ENCODE measurements around the gene VTI1A. TPM values are rescaled to one million over a fixed set of nuclear protein-coding genes. Genes with fewer than 3 reads are reported as not detected.

VTI1A gene
- total and polyA plus RNA-seq, 2 of the 13 experiments (the other 11 are each of a cell fraction or from before 2014, with no cell fraction given), result 11.7 to 32.7 TPM

DNA sequence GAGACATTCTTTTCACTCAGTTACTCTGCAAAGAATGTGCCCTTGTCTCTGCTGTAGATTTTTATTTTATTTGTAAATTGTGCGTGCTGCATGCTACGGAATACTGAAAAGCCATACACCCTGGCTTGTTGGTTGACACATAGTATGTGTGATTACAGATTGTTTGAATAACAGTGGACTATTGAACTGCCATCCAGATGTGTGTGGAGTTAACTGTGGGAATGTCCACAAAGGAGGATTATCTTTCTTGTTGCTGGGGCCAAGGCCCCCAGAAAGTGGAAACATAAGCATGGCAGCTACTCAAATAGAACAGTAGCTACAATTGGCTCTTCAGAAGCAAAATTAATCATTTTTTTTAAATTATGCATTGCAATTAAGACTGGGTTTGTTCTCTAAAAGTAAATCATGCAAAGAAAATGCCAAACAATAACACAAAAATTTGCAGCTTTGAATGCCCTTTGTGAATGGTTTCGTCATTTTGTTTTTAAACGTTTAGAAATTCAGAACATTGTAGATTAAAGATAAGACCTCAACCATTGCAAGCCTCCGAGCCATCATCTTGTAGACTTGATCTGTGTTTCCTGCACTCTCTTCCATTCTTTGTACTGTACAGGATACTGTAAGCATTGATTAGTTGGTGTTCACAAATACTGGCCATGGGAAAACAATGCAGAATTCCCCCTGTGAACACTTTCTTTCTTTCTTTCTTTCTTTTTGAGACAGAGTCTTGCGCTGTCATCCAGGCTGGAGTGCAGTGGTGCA is 292.8 kb downstream of the VTI1A start (continued):
- TF ChIP-seq ZFYVE20 (CRISPR knock-in tag; IDR thresholded peaks at IDR 0.05; ENCODE audit: borderline replicate concordance, low read depth), result no peak
- TF ChIP-seq GATA4 (IDR thresholded peaks at IDR 0.05; ENCODE audit: borderline replicate concordance, low read depth), result peak; percentile 95
- no peak for TF ChIP-seq MED8 (CRISPR knock-in tag; IDR thresholded peaks at IDR 0.05; ENCODE audit: insufficient replicate concordance)
- TF ChIP-seq MYC (CRISPR knock-in tag; IDR thresholded peaks at IDR 0.05; ENCODE audit: borderline replicate concordance), result no peak; the same call in 1 of the 2 replicates
- peak; percentile 92 for TF ChIP-seq TARDBP (CRISPR knock-in tag; IDR thresholded peaks at IDR 0.05)
- TF ChIP-seq RARA (CRISPR knock-in tag; IDR thresholded peaks at IDR 0.05), result peak; percentile 91
- TF ChIP-seq SMAD1 (CRISPR knock-in tag; IDR thresholded peaks at IDR 0.05; ENCODE audit: borderline replicate concordance, low read depth), result no peak
- TF ChIP-seq ZNF703 (CRISPR knock-in tag; IDR thresholded peaks at IDR 0.05; ENCODE audit: borderline replicate concordance), result no peak
- peak; percentile 87 for TF ChIP-seq SMARCE1 (IDR thresholded peaks at IDR 0.05; ENCODE audit: borderline replicate concordance)
- TF ChIP-seq HNRNPLL (IDR thresholded peaks at IDR 0.05; ENCODE audit: low read depth, low read length, poor library complexity, severe bottlenecking), result no peak
- TF ChIP-seq, protein P1, sequence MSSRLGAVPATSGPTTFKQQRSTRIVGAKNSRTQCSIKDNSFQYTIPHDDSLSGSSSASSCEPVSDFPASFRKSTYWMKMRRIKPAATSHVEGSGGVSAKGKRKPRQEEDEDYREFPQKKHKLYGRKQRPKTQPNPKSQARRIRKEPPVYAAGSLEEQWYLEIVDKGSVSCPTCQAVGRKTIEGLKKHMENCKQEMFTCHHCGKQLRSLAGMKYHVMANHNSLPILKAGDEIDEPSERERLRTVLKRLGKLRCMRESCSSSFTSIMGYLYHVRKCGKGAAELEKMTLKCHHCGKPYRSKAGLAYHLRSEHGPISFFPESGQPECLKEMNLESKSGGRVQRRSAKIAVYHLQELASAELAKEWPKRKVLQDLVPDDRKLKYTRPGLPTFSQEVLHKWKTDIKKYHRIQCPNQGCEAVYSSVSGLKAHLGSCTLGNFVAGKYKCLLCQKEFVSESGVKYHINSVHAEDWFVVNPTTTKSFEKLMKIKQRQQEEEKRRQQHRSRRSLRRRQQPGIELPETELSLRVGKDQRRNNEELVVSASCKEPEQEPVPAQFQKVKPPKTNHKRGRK (CRISPR knock-in tag; IDR thresholded peaks at IDR 0.05), result no peak
- no peak for TF ChIP-seq SATB2 (CRISPR knock-in tag; IDR thresholded peaks at IDR 0.05)
- TF ChIP-seq, protein P2, sequence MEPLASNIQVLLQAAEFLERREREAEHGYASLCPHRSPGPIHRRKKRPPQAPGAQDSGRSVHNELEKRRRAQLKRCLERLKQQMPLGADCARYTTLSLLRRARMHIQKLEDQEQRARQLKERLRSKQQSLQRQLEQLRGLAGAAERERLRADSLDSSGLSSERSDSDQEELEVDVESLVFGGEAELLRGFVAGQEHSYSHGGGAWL (CRISPR knock-in tag; IDR thresholded peaks at IDR 0.05), result no peak
- no peak for TF ChIP-seq HOXA9 (CRISPR knock-in tag; IDR thresholded peaks at IDR 0.05; ENCODE audit: borderline replicate concordance)
- TF ChIP-seq, protein P3, sequence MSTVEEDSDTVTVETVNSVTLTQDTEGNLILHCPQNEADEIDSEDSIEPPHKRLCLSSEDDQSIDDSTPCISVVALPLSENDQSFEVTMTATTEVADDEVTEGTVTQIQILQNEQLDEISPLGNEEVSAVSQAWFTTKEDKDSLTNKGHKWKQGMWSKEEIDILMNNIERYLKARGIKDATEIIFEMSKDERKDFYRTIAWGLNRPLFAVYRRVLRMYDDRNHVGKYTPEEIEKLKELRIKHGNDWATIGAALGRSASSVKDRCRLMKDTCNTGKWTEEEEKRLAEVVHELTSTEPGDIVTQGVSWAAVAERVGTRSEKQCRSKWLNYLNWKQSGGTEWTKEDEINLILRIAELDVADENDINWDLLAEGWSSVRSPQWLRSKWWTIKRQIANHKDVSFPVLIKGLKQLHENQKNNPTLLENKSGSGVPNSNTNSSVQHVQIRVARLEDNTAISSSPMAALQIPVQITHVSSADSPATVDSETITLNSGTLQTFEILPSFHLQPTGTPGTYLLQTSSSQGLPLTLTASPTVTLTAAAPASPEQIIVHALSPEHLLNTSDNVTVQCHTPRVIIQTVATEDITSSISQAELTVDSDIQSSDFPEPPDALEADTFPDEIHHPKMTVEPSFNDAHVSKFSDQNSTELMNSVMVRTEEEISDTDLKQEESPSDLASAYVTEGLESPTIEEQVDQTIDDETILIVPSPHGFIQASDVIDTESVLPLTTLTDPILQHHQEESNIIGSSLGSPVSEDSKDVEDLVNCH (CRISPR knock-in tag; IDR thresholded peaks at IDR 0.05), result no peak
- TF ChIP-seq NCOA5 (CRISPR knock-in tag; IDR thresholded peaks at IDR 0.05), result no peak
- peak; percentile 86 for TF ChIP-seq ASH2L (IDR thresholded peaks at IDR 0.05; ENCODE audit: insufficient read length, low read depth, low read length)
- TF ChIP-seq POGZ (CRISPR knock-in tag; IDR thresholded peaks at IDR 0.05), result peak; percentile 89
- no peak for TF ChIP-seq HNRNPH1 (optimal IDR thresholded peaks at IDR 0.05; ENCODE audit: low read depth, low read length)
- 0 out of 2 replicates have a peak, but pooled peaks have one; percentile 35 for TF ChIP-seq ZNF546 (CRISPR knock-in tag; conservative IDR thresholded peaks at IDR 0.05)
- TF ChIP-seq RAD21 (CRISPR knock-in tag; IDR thresholded peaks at IDR 0.05), result peak; percentile 36; the same call in 1 of the 2 replicates
- TF ChIP-seq EHMT2 (IDR thresholded peaks at IDR 0.05; ENCODE audit: borderline replicate concordance, low read depth, low read length), result peak; percentile 51; the same call in 1 of the 2 replicates
- no peak for TF ChIP-seq ZNF501 (CRISPR knock-in tag; IDR thresholded peaks at IDR 0.05)
- TF ChIP-seq MED1 (CRISPR knock-in tag; IDR thresholded peaks at IDR 0.05), result peak; percentile 98
- TF ChIP-seq HIVEP1 (CRISPR knock-in tag; IDR thresholded peaks at IDR 0.05), result no peak
- TF ChIP-seq BCL6 (CRISPR knock-in tag; IDR thresholded peaks at IDR 0.05), result peak; percentile 94

Data from HepG2 (cell line).